GM23338 (cell line): ENCODE results near the gene AGRN. TPM values are rescaled to one million over a fixed set of nuclear protein-coding genes. Genes with fewer than 3 reads are reported as not detected.
"Not testable (repeated sequence)": the region's sequence is repeated elsewhere in the genome, so short reads cannot be mapped to it uniquely, and the experiment has no call there.

Experiments used
- ATAC-seq: fragments of 200-7000 bp; cut with Tn5 transposase; 3 replicates; pipeline ENCODE4 v1.9.1; 2020
- DNase-seq: peaks from one replicate; pipeline ENCODE4 v3.0.0-alpha.2; 2015; ENCODE audit warnings: low spot score
- H2AFZ ChIP-seq: fragments of 200-600 bp; sonication (generic); 2 replicates; pipeline ENCODE4 v1.8.0; 2016; ENCODE audit warnings: antibody characterized with exemption, mild to moderate bottlenecking, moderate library complexity
- H3F3A ChIP-seq: fragments of 200-600 bp; sonication (generic); replicated peaks from 2 replicates; pipeline ENCODE4 v1.8.0; 2017; ENCODE audit warnings: antibody characterized with exemption, mixed run types, low read depth
- H3K27ac ChIP-seq: fragments of 200-600 bp; sonication (generic); 2 replicates; pipeline ENCODE4 v1.6.1; 2016; ENCODE audit warnings: low read depth
- H3K27me3 ChIP-seq: fragments of 200-600 bp; sonication (generic); 2 replicates; pipeline ENCODE4 v1.8.0; 2016; ENCODE audit warnings: mild to moderate bottlenecking, mixed run types, moderate library complexity; ENCODE audit not compliant: insufficient read depth
- H3K36me3 ChIP-seq: fragments of 200-600 bp; sonication (generic); 2 replicates; pipeline ENCODE4 v1.8.0; 2016; ENCODE audit warnings: mild to moderate bottlenecking; ENCODE audit not compliant: insufficient read depth
- H3K4me1 ChIP-seq: fragments of 200-600 bp; sonication (generic); 2 replicates; pipeline ENCODE4 v1.8.0; 2016; ENCODE audit warnings: mild to moderate bottlenecking, moderate library complexity; ENCODE audit not compliant: insufficient read depth
- H3K4me2 ChIP-seq: fragments of 200-600 bp; sonication (generic); 2 replicates; pipeline ENCODE4 v1.7.1; 2017; ENCODE audit warnings: mixed run types
- H3K4me3 ChIP-seq: fragments of 200-600 bp; sonication (generic); 2 replicates; pipeline ENCODE4 v1.6.1; 2016; ENCODE audit warnings: mixed run types
- H3K79me2 ChIP-seq: fragments of 200-600 bp; sonication (generic); replicated peaks from 2 replicates; pipeline ENCODE4 v1.8.0; 2017; ENCODE audit warnings: mild to moderate bottlenecking; ENCODE audit not compliant: insufficient read depth
- H3K9me2 ChIP-seq: fragments of 200-600 bp; sonication (generic); 2 replicates; pipeline ENCODE4 v1.8.0; 2017; ENCODE audit not compliant: insufficient read depth
- H4K20me1 ChIP-seq: fragments of 200-600 bp; sonication (generic); replicated peaks from 2 replicates; pipeline ENCODE4 v1.8.0; 2017; ENCODE audit warnings: mild to moderate bottlenecking; ENCODE audit not compliant: insufficient read depth
- H3K27ac Mint-ChIP-seq: 2 replicates; pipeline ENCODE4 v1.8.0; 2020; ENCODE audit warnings: inconsistent platforms, mild to moderate bottlenecking, moderate library complexity, mixed read lengths
- H3K27me3 Mint-ChIP-seq: 3 replicates; pipeline ENCODE4 v1.8.0; 2022; ENCODE audit warnings: low read depth, mild to moderate bottlenecking, moderate library complexity, mixed read lengths, inconsistent platforms; ENCODE audit not compliant: insufficient read depth, poor library complexity
- H3K36me3 Mint-ChIP-seq: 3 replicates; pipeline ENCODE4 v1.8.0; 2021; ENCODE audit warnings: low read depth, mild to moderate bottlenecking, inconsistent platforms, moderate library complexity, mixed read lengths
- H3K4me1 Mint-ChIP-seq: 3 replicates; pipeline ENCODE4 v1.8.0; 2020; ENCODE audit warnings: mild to moderate bottlenecking, inconsistent platforms, mixed read lengths
- H3K4me3 Mint-ChIP-seq: 3 replicates; pipeline ENCODE4 v1.8.0; 2021; ENCODE audit warnings: moderate library complexity, mild to moderate bottlenecking, inconsistent platforms, mixed read lengths
- H3K9me3 Mint-ChIP-seq: 3 replicates; pipeline ENCODE4 v1.8.0; 2020; ENCODE audit warnings: moderate library complexity, mild to moderate bottlenecking, inconsistent platforms, mixed read lengths
- CREB1 ChIP-seq: fragments of 250-450 bp; sonication (Bioruptor Pico); IDR thresholded peaks from 2 replicates; pipeline ENCODE4 v1.5.0; 2020; ENCODE audit warnings: low read depth, mild to moderate bottlenecking, moderate library complexity
- EZH2phosphoT487 ChIP-seq: fragments of 200-600 bp; sonication (generic); IDR thresholded peaks from one replicate; pipeline ENCODE4 v1.8.1; 2018; ENCODE audit warnings: antibody characterized with exemption; ENCODE audit not compliant: unreplicated experiment
- JUNB ChIP-seq: IDR thresholded peaks from one replicate; pipeline ENCODE4 v1.6.1; 2016; ENCODE audit warnings: antibody characterized with exemption; ENCODE audit not compliant: unreplicated experiment
- POLR2AphosphoS5 ChIP-seq: IDR thresholded peaks from 2 replicates; pipeline ENCODE4 v1.6.1; 2016; ENCODE audit warnings: antibody characterized with exemption, low read depth
- STAT1 ChIP-seq: IDR thresholded peaks from one replicate; pipeline ENCODE4 v1.6.1; 2016; ENCODE audit warnings: antibody characterized with exemption; ENCODE audit not compliant: unreplicated experiment
- ZNF114 ChIP-seq: fragments of 250-450 bp; sonication (Bioruptor Pico); IDR thresholded peaks from 2 replicates; pipeline ENCODE4 v1.5.0; 2020; ENCODE audit warnings: mild to moderate bottlenecking, moderate library complexity
- ZNF462 ChIP-seq: fragments of 250-450 bp; sonication (Bioruptor Pico); IDR thresholded peaks from 2 replicates; pipeline ENCODE4 v1.5.0; 2020; ENCODE audit warnings: mild to moderate bottlenecking, moderate library complexity
- polyA plus RNA-seq: library from polyadenylated mRNA; unstranded; fragments of >200 nt; fragmentation: Nextera tagmentation; extraction: Ambion mirVana; gene quantifications from 2 replicates; pipeline ENCODE4 v1.2.1, GENCODE V29; 2016
- total RNA-seq: library from RNA; depleted of rRNA; stranded (reverse); fragments of >200 nt; shearing (Covaris generic); gene quantifications from 2 replicates; pipeline ENCODE4 v1.2.3, GENCODE V29; 2014

Gene AGRN
- total and polyA plus RNA-seq, 2 experiments from 2014 or later = 12.3 to 185 TPM

- Histone ChIP-seq H3K4me1 (peaks cover 8% of the 10 kb centered on the region; the same call in 1 of the 2 replicates), H3F3A (no peaks in the 10 kb centered on the region), H3K4me3 (no peak overlapping the region), H3K27ac (no peak overlapping the region), H3K4me2 (no peak overlapping the region), H3K9me2 (no peaks in the 10 kb centered on the region), H2AFZ (no peak overlapping the region), H4K20me1 (no peaks in the 10 kb centered on the region; the same call in 1 of the 2 replicates), H3K79me2 (no peaks in the 10 kb centered on the region), H3K27me3 (peaks cover 65% of the 10 kb centered on the region), H3K36me3 (no peaks in the 10 kb centered on the region)
- Mint-ChIP-seq H3K36me3 (no peaks in the 10 kb centered on the region), H3K9me3 (peaks cover 1% of the 10 kb centered on the region; the same call in 1 of the 3 replicates), H3K4me3 (no peak overlapping the region), H3K27me3 (peaks cover 48% of the 10 kb centered on the region), H3K4me1 (peaks cover 16% of the 10 kb centered on the region), H3K27ac (no peak overlapping the region)
- DNase-seq (no peak), ATAC-seq (peak; percentile 18)
- TF ChIP-seq CREB1 (CRISPR knock-in tag) = no peak
Measured at GRCh38 chr1:1006305-1007159, 13.4 kb upstream of the AGRN start.

GRCh38 chr1:1010131-1010530 is 9.8 kb upstream of the AGRN start:
- Histone ChIP-seq H3K27me3 (peaks cover 33% of the 10 kb centered on the region), H3K4me1 (peaks cover 23% of the 10 kb centered on the region)
- H3K27ac ChIP-seq, H3K4me2 ChIP-seq, H3K36me3 Mint-ChIP-seq, DNase-seq, H3K79me2 ChIP-seq, ATAC-seq, H3K9me2 ChIP-seq, H3K4me3 ChIP-seq, H3F3A ChIP-seq, H3K27ac Mint-ChIP-seq, H3K9me3 Mint-ChIP-seq, H4K20me1 ChIP-seq, H3K36me3 ChIP-seq, H2AFZ ChIP-seq, H3K4me3 Mint-ChIP-seq: not testable (repeated sequence)
- peaks cover 30% of the 10 kb centered on the region; the same call in 2 of the 3 replicates for H3K4me1 Mint-ChIP-seq
- peaks cover 35% of the 10 kb centered on the region for H3K27me3 Mint-ChIP-seq

- Histone ChIP-seq H3F3A (peaks cover 6% of the 10 kb centered on the region), H3K79me2 (no peaks in the 10 kb centered on the region), H3K9me2 (no peaks in the 10 kb centered on the region), H3K4me2 (no peak overlapping the region), H4K20me1 (no peaks in the 10 kb centered on the region; the same call in 1 of the 2 replicates), H3K36me3 (no peaks in the 10 kb centered on the region), H2AFZ (no peak overlapping the region), H3K4me3 (no peak overlapping the region), H3K27ac (no peak overlapping the region), H3K27me3 (peaks cover 29% of the 10 kb centered on the region; the same call in 1 of the 2 replicates), H3K4me1 (peaks cover 20% of the 10 kb centered on the region)
- peaks cover 33% of the 10 kb centered on the region for H3K27me3 Mint-ChIP-seq
- H3K9me3 Mint-ChIP-seq = peaks cover 3% of the 10 kb centered on the region; the same call in 1 of the 3 replicates
- no peaks in the 10 kb centered on the region for H3K36me3 Mint-ChIP-seq
- H3K4me1 Mint-ChIP-seq = peaks cover 22% of the 10 kb centered on the region; the same call in 2 of the 3 replicates
- no peak for DNase-seq
- no peak for ATAC-seq
- H3K27ac Mint-ChIP-seq = no peak overlapping the region
- no peak overlapping the region for H3K4me3 Mint-ChIP-seq
- TF ChIP-seq STAT1 (no peak), ZNF114 (CRISPR knock-in tag) (no peak), CREB1 (CRISPR knock-in tag) (no peak), POLR2AphosphoS5 (no peak), EZH2phosphoT487 (no peak), JUNB (no peak), ZNF462 (no peak)
Measured at GRCh38 chr1:1011396-1011949, 8.4 kb upstream of the AGRN start.
